Activated T-cell treated with anti-CD3 and anti-CD28 coated beads, Interleukin-2, amount 50 U/mL, for 72 hours (primary cell): ENCODE data around the gene TM9SF1. TPM values are rescaled to one million over a fixed set of nuclear protein-coding genes. Genes with fewer than 3 reads are reported as not detected.
"Not testable (repeated sequence)": the region's sequence is repeated elsewhere in the genome, so short reads cannot be mapped to it uniquely, and the experiment has no call there.

ENCODE experiments used
- ATAC-seq, 2 donors: fragments of 150-1000 bp; cut with Tn5 transposase; replicated peaks in 1 of 2; 2 replicates each; pipeline ENCODE4 v1.10.0; 2021; ENCODE audit warnings: moderate library complexity in 2 of 2, mild to moderate bottlenecking in 1 of 2
- DNase-seq, 2 donors: peaks; one replicate each; pipeline ENCODE4 v3.0.0; 2021 to 2022; ENCODE audit warnings: mixed read lengths in 1 of 2
- H3K27ac Mint-ChIP-seq: one replicate; pipeline ENCODE4 v1.8.0; 2022; ENCODE audit warnings: mild to moderate bottlenecking, moderate library complexity, mixed read lengths
- H3K27me3 Mint-ChIP-seq: one replicate; pipeline ENCODE4 v1.8.0; 2022; ENCODE audit warnings: low read depth, mixed read lengths
- H3K36me3 Mint-ChIP-seq, 2 donors: one replicate each; pipeline ENCODE4 v1.8.0; 2022; ENCODE audit warnings: mixed read lengths in 2 of 2, mild to moderate bottlenecking in 1 of 2; ENCODE audit not compliant: insufficient read depth in 2 of 2
- H3K4me1 Mint-ChIP-seq: one replicate; pipeline ENCODE4 v1.8.0; 2022; ENCODE audit warnings: low read depth, mixed read lengths
- H3K4me3 Mint-ChIP-seq, 2 donors: one replicate each; pipeline ENCODE4 v1.8.0; 2022; ENCODE audit warnings: mild to moderate bottlenecking in 2 of 2, mixed read lengths in 2 of 2, moderate library complexity in 2 of 2
- H3K9me3 Mint-ChIP-seq, 2 donors: one replicate each; pipeline ENCODE4 v1.8.0; 2022; ENCODE audit warnings: mixed read lengths in 2 of 2
- total RNA-seq, 2 donors: library from RNA; stranded (reverse); gene quantifications; one replicate each; pipeline ENCODE4 v1.2.3, GENCODE V29; 2022

The TM9SF1 gene
- total RNA-seq, 2 donors from 2014 or later: 27.4 to 32.5 TPM

DNA sequence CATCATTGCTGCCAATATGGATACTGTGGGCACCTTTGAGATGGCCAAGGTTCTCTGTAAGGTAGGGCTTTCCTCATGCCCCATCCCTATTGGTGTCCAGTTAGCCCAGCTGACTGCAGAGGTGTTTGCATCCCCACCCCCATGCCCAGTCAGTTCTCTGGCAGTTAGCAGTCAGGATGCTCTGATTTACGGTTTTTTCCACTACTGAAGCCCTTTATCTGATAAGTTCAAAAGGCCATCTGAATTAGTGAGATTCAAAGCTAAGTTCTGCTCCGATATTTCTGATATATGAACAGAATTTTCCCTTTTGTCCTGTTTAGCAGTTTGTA, 38.3 kb upstream of the TM9SF1 start:
- DNase-seq (no peak), ATAC-seq (peak in 1 of 2 donors; percentile 16)
- Mint-ChIP-seq H3K4me3 (peak overlapping the region; percentile 71 to 84), H3K36me3 (peaks cover 11 to 16% of the 10 kb centered on the region in 2 donors), H3K27me3 (no peaks in the 10 kb centered on the region), H3K27ac (peak overlapping the region; percentile 66), H3K4me1 (peaks cover 67% of the 10 kb centered on the region), H3K9me3 (no peaks in the 10 kb centered on the region)

DNA sequence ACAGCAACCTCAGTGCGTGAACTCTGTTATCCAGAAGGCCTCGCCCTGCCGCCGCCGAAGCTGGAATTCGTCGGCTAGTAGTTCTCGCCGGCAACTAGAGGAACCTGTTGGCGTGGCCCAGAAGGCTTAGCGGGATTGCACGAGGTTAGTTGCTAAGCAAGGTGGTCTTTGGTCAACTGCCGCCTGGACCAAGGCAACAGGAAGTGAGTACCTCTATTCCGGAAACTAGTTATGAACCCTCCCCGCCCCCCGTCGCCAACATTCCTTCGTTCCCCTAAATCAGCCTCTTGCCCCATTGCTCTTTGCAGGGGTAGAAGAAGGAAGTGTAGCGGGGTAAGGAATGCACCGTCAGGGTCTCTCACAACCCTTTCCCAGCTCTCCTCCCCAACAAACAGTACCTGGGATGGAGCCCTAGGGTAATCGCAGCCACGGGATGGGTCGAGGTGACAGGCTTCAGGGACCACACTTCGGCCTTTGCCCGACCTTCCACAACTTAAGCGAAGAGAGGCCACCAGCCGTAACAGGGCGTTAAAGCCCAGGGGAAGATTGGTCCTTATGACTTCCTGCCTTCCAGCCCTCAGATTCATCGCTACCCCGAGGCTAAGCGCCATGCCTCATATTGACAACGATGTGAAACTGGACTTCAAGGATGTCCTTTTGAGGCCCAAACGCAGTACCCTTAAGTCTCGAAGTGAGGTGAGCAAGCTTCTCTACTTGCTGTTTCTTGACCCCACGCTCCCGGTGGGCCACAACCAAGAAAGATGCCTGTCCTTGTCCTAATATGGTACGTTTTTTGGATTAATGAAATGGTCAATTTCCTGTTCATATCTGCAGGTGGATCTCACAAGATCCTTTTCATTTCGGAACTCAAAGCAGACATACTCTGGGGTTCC, 37.6 kb upstream of the TM9SF1 start, which contains the start of gene GMPR2:
TSS of gene GMPR2 (plus strand) at position 285 of the 893 bp plus-strand sequence. CDS start at position 610, 325 bp downstream.
- peak within 1 kb of the TSS; percentile 71 to 84 for H3K4me3 Mint-ChIP-seq
- H3K27ac Mint-ChIP-seq: peak within 1 kb of the TSS; percentile 85
- DNase-seq (peak; percentile 21 to 24), ATAC-seq (peak; percentile 58 to 61)
- H3K27me3 Mint-ChIP-seq: no peaks in the 10 kb centered on the region
- peaks cover 65% of the 10 kb centered on the region for H3K4me1 Mint-ChIP-seq
- H3K9me3 Mint-ChIP-seq: no peaks in the 10 kb centered on the region
- peaks cover 8 to 12% of the 10 kb centered on the region in 2 donors for H3K36me3 Mint-ChIP-seq

DNA sequence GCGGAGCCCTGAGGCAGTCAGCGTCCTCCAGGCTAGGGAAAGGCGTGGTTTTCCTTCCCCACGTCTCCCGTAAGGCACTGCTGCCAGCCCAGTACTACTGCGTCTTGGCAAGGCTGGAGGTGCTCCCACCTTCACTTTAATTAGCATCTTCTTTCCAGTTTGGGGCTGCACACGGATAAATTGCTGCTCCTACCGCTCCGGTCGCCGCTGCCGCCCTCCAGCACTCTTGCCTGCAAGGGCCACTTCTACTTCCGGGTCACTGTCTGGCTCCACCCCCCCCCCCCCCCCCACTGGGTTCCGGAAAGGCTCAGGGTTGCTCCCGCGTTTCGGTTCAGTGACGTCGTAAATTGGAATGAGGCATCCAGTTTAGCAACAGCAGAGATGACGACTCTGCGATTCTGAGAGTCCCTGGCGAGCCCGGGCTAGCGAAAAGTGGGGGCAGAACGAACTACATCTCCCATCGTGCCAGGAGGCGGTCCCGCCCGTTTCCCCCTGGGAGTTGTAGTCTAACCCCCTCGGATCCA, 36.9 kb upstream of the TM9SF1 start, which contains the start of gene NEDD8:
TSS of gene NEDD8 (minus strand) at position 247 of the 524 bp plus-strand sequence. CDS start at position 147, 100 bp downstream.
- no peaks in the 10 kb centered on the region for H3K9me3 Mint-ChIP-seq
- H3K27ac Mint-ChIP-seq: peak within 1 kb of the TSS; percentile 85
- peaks cover 8% of the 10 kb centered on the region in 2 donors for H3K36me3 Mint-ChIP-seq
- ATAC-seq: peak; percentile 87 to 93
- H3K4me1 Mint-ChIP-seq: peaks cover 63% of the 10 kb centered on the region
- H3K4me3 Mint-ChIP-seq: peak within 1 kb of the TSS; percentile 71 to 84
- H3K27me3 Mint-ChIP-seq: no peaks in the 10 kb centered on the region
- DNase-seq: peak; percentile 90 to 93

DNA sequence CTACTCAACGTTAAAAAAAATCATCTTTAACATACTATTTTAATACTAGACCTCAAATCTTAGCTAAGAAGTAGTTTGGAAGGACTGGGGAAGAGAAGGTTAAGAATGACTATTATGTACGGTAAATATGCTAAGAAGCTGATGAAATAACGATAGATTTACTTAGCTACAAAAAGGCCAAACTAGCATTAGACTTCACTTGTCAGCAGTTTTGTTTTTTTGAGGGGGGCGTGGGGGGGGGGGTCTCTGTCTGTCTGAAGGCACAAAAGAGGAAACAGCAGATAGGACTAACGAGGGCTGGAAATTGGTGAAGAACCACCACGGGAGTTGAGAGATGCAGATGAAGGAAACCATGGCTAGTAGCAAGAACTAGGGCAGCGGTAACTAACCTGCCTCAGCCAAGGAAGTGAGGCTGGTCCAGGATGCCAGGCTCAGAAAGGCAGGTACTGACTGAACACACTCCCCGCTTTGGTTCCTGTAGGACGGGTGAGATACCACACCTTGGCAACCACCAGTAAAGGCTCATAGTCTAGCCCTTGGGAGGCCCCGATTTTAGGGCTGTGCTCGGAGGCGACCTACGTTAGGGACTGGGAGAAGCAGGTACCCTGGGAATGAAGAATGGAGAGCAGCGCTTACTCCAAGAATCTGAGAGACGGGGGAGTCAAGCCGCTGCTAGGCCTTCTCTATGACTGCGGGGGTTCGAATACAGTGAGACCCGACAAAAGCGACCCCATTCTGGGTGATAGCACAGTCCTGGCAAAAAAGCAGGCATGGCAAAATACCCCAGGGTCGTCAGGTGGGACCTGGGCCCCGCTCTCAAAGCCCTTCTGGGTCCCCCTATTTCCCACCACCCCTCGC, 36.3 kb upstream of the TM9SF1 start:
- peaks cover 9% of the 10 kb centered on the region in 2 donors for H3K36me3 Mint-ChIP-seq

DNA sequence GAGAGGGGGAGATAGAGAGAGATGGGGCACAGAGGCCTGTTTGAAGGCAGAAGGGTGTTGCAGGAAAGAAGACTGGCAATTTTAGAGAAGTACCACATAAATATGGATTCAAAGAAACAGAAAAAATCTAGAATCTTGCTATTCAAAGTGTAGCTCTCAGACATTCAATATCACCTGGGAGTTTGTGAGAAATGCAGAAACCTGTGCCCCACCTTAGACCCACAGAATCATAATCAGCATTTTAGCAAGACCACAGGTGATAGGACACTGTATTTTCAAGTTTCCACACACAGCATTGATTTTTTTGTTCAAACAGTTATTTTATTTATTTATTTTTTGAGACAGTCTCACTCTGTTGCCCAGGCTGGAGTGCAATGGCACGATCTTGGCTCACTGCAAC, 33.7 kb upstream of the TM9SF1 start:
- no peak for DNase-seq
- no peak overlapping the region for H3K4me3 Mint-ChIP-seq
- no peaks in the 10 kb centered on the region for H3K9me3 Mint-ChIP-seq
- peaks cover 57% of the 10 kb centered on the region for H3K4me1 Mint-ChIP-seq
- H3K27ac Mint-ChIP-seq: peak overlapping the region; percentile 36
- H3K27me3 Mint-ChIP-seq: no peaks in the 10 kb centered on the region
- ATAC-seq: no peak
- peaks cover 6 to 15% of the 10 kb centered on the region in 2 donors for H3K36me3 Mint-ChIP-seq

More for the DNA sequence above, 36.3 kb upstream of the TM9SF1 start:
- Mint-ChIP-seq H3K27ac (peak overlapping the region; percentile 85), H3K4me1 (peaks cover 63% of the 10 kb centered on the region), H3K4me3 (peak overlapping the region; percentile 71 to 84), H3K9me3 (no peaks in the 10 kb centered on the region), H3K27me3 (no peaks in the 10 kb centered on the region)
- DNase-seq (peak; percentile 29 to 30), ATAC-seq (peak; percentile 22 to 27)

DNA sequence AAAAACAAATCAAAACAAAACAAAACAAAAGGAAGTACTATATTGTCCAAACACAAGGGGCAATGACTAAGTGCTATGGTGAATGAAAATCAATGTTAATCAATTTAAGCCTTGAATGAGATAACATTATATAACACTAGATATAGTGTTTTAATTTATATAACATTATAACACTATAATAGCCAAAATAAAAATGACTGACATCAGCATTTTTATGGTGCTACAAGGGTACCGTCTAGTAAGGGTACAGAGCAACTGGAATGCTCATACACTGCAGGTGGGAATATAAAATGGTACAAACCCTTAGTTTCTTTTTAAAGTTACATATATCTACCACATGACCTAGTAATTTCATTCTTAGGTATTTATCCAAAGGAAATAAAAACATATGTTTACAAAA, 31.2 kb upstream of the TM9SF1 start:
- Mint-ChIP-seq H3K27me3 (no peaks in the 10 kb centered on the region), H3K4me1 (peaks cover 47% of the 10 kb centered on the region), H3K4me3 (peak overlapping the region in 1 of 2 donors; percentile 52), H3K9me3 (no peaks in the 10 kb centered on the region), H3K27ac (peak overlapping the region; percentile 94), H3K36me3 (peaks cover 4 to 13% of the 10 kb centered on the region in 2 donors)
- ATAC-seq (no peak), DNase-seq (no peak)

DNA sequence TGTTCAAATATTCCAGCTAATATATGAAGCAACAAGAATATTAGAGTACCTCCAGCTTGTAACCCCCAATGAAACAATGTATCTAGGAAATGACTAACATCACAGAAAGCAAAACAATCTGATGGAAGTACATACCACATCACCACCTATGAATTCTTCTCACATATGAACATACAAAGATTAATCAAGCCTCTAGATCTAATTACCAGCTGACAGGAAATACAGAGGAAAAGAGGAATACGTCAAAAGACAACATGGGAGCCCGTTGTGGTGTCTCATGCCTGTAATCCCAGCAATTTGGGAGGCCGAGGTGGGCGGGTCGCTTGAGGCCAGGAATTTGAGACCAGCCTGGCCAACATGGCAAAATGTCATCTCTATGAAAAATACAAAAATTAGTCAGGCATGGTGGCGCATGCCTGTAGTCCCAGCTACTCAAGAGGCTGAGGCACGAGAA, 29.4 kb upstream of the TM9SF1 start:
- DNase-seq (no peak), ATAC-seq (no peak)
- no peaks in the 10 kb centered on the region for H3K27me3 Mint-ChIP-seq
- H3K9me3 Mint-ChIP-seq: no peaks in the 10 kb centered on the region
- H3K36me3 Mint-ChIP-seq: peaks cover 4 to 13% of the 10 kb centered on the region in 2 donors
- peak overlapping the region; percentile 56 for H3K27ac Mint-ChIP-seq
- H3K4me3 Mint-ChIP-seq: no peak overlapping the region
- peaks cover 40% of the 10 kb centered on the region for H3K4me1 Mint-ChIP-seq

DNA sequence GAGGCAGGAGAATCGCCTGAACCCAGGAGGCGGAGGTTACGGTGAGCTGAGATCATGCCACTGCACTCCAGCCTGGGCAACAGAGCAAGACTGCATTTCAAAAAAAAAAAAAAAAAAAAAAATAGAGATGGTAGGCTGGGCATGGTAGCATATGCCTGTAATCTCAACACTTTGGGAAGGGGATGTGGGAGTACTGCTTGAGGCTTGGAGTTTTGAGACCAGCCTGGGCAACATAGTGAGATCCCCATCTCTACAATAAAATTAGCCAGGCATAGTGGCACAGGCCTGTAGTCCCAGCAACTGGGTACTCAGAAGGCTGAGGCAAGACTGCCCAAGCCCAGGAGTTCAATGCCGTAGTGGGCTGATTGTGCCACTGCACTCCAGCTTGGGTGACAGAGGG, 27.7 kb upstream of the TM9SF1 start:
- Mint-ChIP-seq H3K36me3 (peaks cover 4 to 12% of the 10 kb centered on the region in 2 donors), H3K4me1 (peaks cover 30% of the 10 kb centered on the region)
- ATAC-seq, H3K27me3 Mint-ChIP-seq, H3K9me3 Mint-ChIP-seq, H3K4me3 Mint-ChIP-seq, DNase-seq, H3K27ac Mint-ChIP-seq: not testable (repeated sequence)

DNA sequence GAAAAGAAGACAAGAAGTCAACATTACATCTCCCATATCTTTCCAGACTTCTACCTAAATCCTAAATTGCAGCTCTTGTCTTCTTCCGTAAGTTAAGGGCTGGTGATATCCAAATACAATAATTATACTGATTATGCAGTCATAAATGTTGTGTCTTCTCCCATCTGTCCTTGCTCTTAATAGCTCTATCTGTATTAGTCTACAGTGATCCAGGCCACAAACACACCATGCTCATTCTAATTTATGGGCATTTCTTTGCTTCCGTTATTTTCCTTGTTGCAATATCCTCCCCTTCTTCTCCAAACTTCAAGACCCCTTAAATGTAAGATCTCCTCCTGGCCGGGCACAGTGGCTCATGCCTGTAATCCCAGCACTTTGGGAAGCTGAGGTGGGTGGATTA, 24.3 kb upstream of the TM9SF1 start:
- Mint-ChIP-seq H3K4me1 (peaks cover 24% of the 10 kb centered on the region), H3K27ac (no peak overlapping the region), H3K9me3 (no peaks in the 10 kb centered on the region), H3K4me3 (no peak overlapping the region), H3K36me3 (peaks cover 0 to 3% of the 10 kb centered on the region in 2 donors), H3K27me3 (no peaks in the 10 kb centered on the region)
- DNase-seq (no peak), ATAC-seq (no peak)

DNA sequence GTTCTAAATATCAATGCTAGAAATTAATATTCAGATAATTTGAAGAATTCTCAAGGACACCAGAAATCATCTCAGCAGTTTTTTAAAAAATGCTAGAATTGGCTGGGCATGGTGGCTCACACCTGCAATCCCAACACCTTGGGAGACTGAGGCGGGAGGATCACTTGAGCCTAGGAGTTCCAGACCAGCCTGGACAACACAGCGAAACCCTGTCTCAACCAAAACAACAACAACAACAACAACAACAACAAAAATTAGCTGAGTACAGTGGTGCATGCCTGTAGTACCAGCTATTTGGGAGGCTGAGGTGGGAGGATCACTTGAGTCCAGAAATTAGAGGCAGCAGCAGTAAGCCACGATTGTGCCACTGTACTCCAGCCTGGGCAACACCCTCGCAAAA, 23.8 kb upstream of the TM9SF1 start:
- Mint-ChIP-seq H3K27me3 (no peaks in the 10 kb centered on the region), H3K27ac (no peak overlapping the region), H3K9me3 (no peaks in the 10 kb centered on the region), H3K4me3 (no peak overlapping the region), H3K4me1 (peaks cover 26% of the 10 kb centered on the region), H3K36me3 (peaks cover 0 to 1% of the 10 kb centered on the region in 2 donors)
- no peak for ATAC-seq
- DNase-seq: no peak

DNA sequence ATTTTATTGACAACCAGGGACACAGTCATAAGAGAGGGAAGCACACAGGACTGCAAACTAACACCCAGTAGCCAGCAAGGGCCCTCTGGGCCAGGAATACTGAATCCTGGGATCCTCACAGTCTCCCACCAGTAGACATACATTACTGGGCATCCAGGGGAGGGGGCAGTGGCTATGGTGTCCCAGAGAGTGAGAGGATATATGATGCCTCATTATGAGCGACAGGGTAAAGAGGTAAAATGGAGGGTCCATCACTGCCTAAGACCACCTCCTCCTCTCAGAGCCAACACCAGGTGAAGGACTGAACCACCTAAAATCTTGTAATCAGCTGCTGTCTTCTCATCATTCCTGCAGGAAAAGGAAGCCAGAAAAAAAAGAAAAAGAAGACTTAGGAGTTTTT, 21.6 kb upstream of the TM9SF1 start:
- not testable (repeated sequence) for DNase-seq, H3K4me3 Mint-ChIP-seq, H3K36me3 Mint-ChIP-seq, H3K9me3 Mint-ChIP-seq, H3K27me3 Mint-ChIP-seq, ATAC-seq
- peak overlapping the region; percentile 93 for H3K27ac Mint-ChIP-seq
- H3K4me1 Mint-ChIP-seq: peaks cover 40% of the 10 kb centered on the region

DNA sequence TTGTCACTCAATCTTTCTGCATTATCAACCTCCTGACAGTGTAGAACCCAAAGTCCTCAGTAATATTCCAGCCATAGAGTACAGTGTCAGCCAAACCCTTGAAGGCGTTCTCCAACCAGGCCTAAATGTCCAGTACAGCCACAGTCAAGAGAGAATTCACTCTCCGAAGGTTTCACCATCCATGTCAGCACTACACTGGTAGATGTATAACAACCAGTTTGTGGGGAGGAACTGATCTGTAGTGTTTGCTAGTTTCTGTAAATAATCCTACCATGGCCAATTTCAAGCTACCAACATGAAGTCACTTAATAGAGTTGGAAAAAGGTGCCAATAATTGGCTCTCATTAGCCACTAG, 21.1 kb upstream of the TM9SF1 start:
- Mint-ChIP-seq H3K27me3 (no peaks in the 10 kb centered on the region), H3K36me3 (peaks cover 5% of the 10 kb centered on the region in 2 donors), H3K4me1 (peaks cover 45% of the 10 kb centered on the region), H3K4me3 (peak overlapping the region; percentile 79 to 91), H3K27ac (peak overlapping the region; percentile 93), H3K9me3 (no peaks in the 10 kb centered on the region)
- DNase-seq: no peak
- no peak for ATAC-seq
